Measurements from ENCODE around the gene RTKN. TPM values are rescaled to one million over a fixed set of nuclear protein-coding genes. Genes with fewer than 3 reads are reported as not detected.

Gene RTKN
- total and polyA plus RNA-seq, 9 of the 15 experiments (the other 6 are each of a cell fraction or from before 2014, with no cell fraction given) = 0.14 to 6.9 (median 3.6) TPM

- no peak for TF ChIP-seq RBM14 (IDR thresholded peaks at IDR 0.05; ENCODE audit: borderline replicate concordance, insufficient read depth, low read depth, low read length)
- no peak for TF ChIP-seq MTA1 (IDR thresholded peaks at IDR 0.05; ENCODE audit: borderline replicate concordance)
- TF ChIP-seq CLOCK (CRISPR knock-in tag; IDR thresholded peaks at IDR 0.05; ENCODE audit: borderline replicate concordance) = no peak
- TF ChIP-seq SPI1 (IDR thresholded peaks at IDR 0.05; ENCODE audit: borderline replicate concordance, low read depth, low read length) = no peak
- TF ChIP-seq TEAD4 (IDR thresholded peaks at IDR 0.05; ENCODE audit: low read length) = no peak
- TF ChIP-seq TEAD4 (CRISPR knock-in tag; IDR thresholded peaks at IDR 0.05; ENCODE audit: borderline replicate concordance) = no peak
- TF ChIP-seq HDAC1 (IDR thresholded peaks at IDR 0.05) = no peak
- TF ChIP-seq SMARCA5 (IDR thresholded peaks at IDR 0.05) = no peak
- TF ChIP-seq ZEB2 (IDR thresholded peaks at IDR 0.05) = no peak
- no peak for TF ChIP-seq ZNF165 (CRISPR knock-in tag; IDR thresholded peaks at IDR 0.05; ENCODE audit: borderline replicate concordance)
- no peak for TF ChIP-seq HEY1 (CRISPR knock-in tag; IDR thresholded peaks at IDR 0.05; ENCODE audit: borderline replicate concordance)
- TF ChIP-seq ARID3B (CRISPR knock-in tag; IDR thresholded peaks at IDR 0.05; ENCODE audit: borderline replicate concordance) = no peak
- TF ChIP-seq BRF2 (IDR thresholded peaks at IDR 0.05; ENCODE audit: borderline replicate concordance, insufficient read depth, insufficient read length) = no peak
- no peak for TF ChIP-seq HES1 (IDR thresholded peaks at IDR 0.05; ENCODE audit: low read depth)
- no peak for TF ChIP-seq LARP7 (IDR thresholded peaks at IDR 0.05)
These were observed 40.4 kb upstream of the RTKN start (continued) for GRCh38 chr2:74481961-74482800.

All from K562 (cell line).